ENCODE results near the gene FUT2. TPM values are rescaled to one million over a fixed set of nuclear protein-coding genes. Genes with fewer than 3 reads are reported as not detected.
A peak's percentile ranks its signal among the peaks of the same experiment; 100 is the strongest.

The FUT2 gene
- total RNA-seq, 1 donor from 2014 or later: not detected

- Mint-ChIP-seq H3K27ac (ENCODE audit: unreplicated experiment) (no peak overlapping the region), H3K4me3 (peak overlapping the region; percentile 72), H3K4me1 (peaks cover 16% of the 10 kb centered on the region), H3K9me3 (peaks cover 9% of the 10 kb centered on the region), H3K27me3 (ENCODE audit: low read depth) (peaks cover 31% of the 10 kb centered on the region), H3K36me3 (ENCODE audit: low read depth) (peaks cover 7% of the 10 kb centered on the region)
- no peak for TF ChIP-seq CTCF (conservative IDR thresholded peaks at IDR 0.05)
- peak; percentile 45 for DNase-seq (ENCODE audit: low read depth, low spot score)
Observed at GRCh38 chr19:48735031-48735615, 39.4 kb downstream of the FUT2 start.

- DNase-seq (ENCODE audit: low read depth, low spot score): no peak
- Mint-ChIP-seq H3K27ac (ENCODE audit: unreplicated experiment) (no peak overlapping the region), H3K4me1 (peaks cover 16% of the 10 kb centered on the region)
Observed at GRCh38 chr19:48737360-48737998, 41.7 kb downstream of the FUT2 start.

GRCh38 chr19:48738557-48739403, 43.0 kb downstream of the FUT2 start:
- Mint-ChIP-seq H3K9me3 (no peaks in the 10 kb centered on the region), H3K27me3 (ENCODE audit: low read depth) (peaks cover 39% of the 10 kb centered on the region), H3K4me1 (peaks cover 16% of the 10 kb centered on the region), H3K27ac (ENCODE audit: unreplicated experiment) (no peak overlapping the region), H3K36me3 (ENCODE audit: low read depth) (no peaks in the 10 kb centered on the region), H3K4me3 (peak overlapping the region; percentile 82)
- DNase-seq (ENCODE audit: low read depth, low spot score): peak; percentile 95
- peak; percentile 50 for TF ChIP-seq CTCF (conservative IDR thresholded peaks at IDR 0.05)

More at GRCh38 chr19:48737360-48737998, 41.7 kb downstream of the FUT2 start:
- no peak overlapping the region for H3K4me3 Mint-ChIP-seq
- H3K27me3 Mint-ChIP-seq (ENCODE audit: low read depth): peaks cover 38% of the 10 kb centered on the region
- H3K9me3 Mint-ChIP-seq: peaks cover 4% of the 10 kb centered on the region
- H3K36me3 Mint-ChIP-seq (ENCODE audit: low read depth): peaks cover 3% of the 10 kb centered on the region
- TF ChIP-seq CTCF (conservative IDR thresholded peaks at IDR 0.05): no peak

- Mint-ChIP-seq H3K27ac (ENCODE audit: unreplicated experiment) (no peak overlapping the region), H3K4me1 (peaks cover 16% of the 10 kb centered on the region), H3K4me3 (no peak overlapping the region), H3K36me3 (ENCODE audit: low read depth) (no peaks in the 10 kb centered on the region), H3K9me3 (no peaks in the 10 kb centered on the region), H3K27me3 (ENCODE audit: low read depth) (peaks cover 41% of the 10 kb centered on the region)
- no peak for DNase-seq (ENCODE audit: low read depth, low spot score)
- TF ChIP-seq CTCF (conservative IDR thresholded peaks at IDR 0.05): no peak
Observed at GRCh38 chr19:48739404-48740163, 43.8 kb downstream of the FUT2 start.
